ENCODE results near the gene MGLL.

MGLL gene

GRCh38 chr3:127652246-127652995 lies 169.9 kb downstream of the MGLL start:
- Mint-ChIP-seq H3K27ac (no peak overlapping the region), H3K27me3 (no peaks in the 10 kb centered on the region)
- DNase-seq, result peak; percentile 44

GRCh38 chr3:127651516-127652172 lies 170.7 kb downstream of the MGLL start:
- Mint-ChIP-seq H3K4me1 (no peaks in the 10 kb centered on the region), H3K4me3 (no peak overlapping the region), H3K27me3 (no peaks in the 10 kb centered on the region), H3K27ac (no peak overlapping the region), H3K36me3 (ENCODE audit: low read depth) (no peaks in the 10 kb centered on the region), H3K9me3 (no peaks in the 10 kb centered on the region)
- DNase-seq (no peak), ATAC-seq (no peak)

More at GRCh38 chr3:127652246-127652995, 169.9 kb downstream of the MGLL start:
- Mint-ChIP-seq H3K4me3 (no peak overlapping the region), H3K36me3 (ENCODE audit: low read depth) (no peaks in the 10 kb centered on the region), H3K4me1 (no peaks in the 10 kb centered on the region), H3K9me3 (no peaks in the 10 kb centered on the region)
- ATAC-seq, result peak; percentile 68

GRCh38 chr3:127650236-127650635 lies 172.1 kb downstream of the MGLL start:
- Mint-ChIP-seq H3K4me1 (no peaks in the 10 kb centered on the region), H3K9me3 (no peaks in the 10 kb centered on the region), H3K4me3 (no peak overlapping the region), H3K27me3 (no peaks in the 10 kb centered on the region), H3K27ac (no peak overlapping the region), H3K36me3 (ENCODE audit: low read depth) (no peaks in the 10 kb centered on the region)
- DNase-seq (no peak), ATAC-seq (no peak)

- DNase-seq (no peak), ATAC-seq (no peak)
- Mint-ChIP-seq H3K4me1 (no peaks in the 10 kb centered on the region), H3K4me3 (no peak overlapping the region), H3K9me3 (no peaks in the 10 kb centered on the region), H3K27me3 (no peaks in the 10 kb centered on the region), H3K27ac (no peak overlapping the region), H3K36me3 (ENCODE audit: low read depth) (no peaks in the 10 kb centered on the region)
These were observed 174.5 kb downstream of the MGLL start for GRCh38 chr3:127647845-127648204.

GRCh38 chr3:127647166-127647844 lies 175.0 kb downstream of the MGLL start:
- Mint-ChIP-seq H3K4me3 (no peak overlapping the region), H3K27me3 (no peaks in the 10 kb centered on the region), H3K4me1 (no peaks in the 10 kb centered on the region), H3K9me3 (no peaks in the 10 kb centered on the region), H3K27ac (no peak overlapping the region), H3K36me3 (ENCODE audit: low read depth) (no peaks in the 10 kb centered on the region)
- no peak for DNase-seq
- ATAC-seq, result no peak

GRCh38 chr3:127646501-127647046 lies 175.7 kb downstream of the MGLL start:
- DNase-seq (no peak), ATAC-seq (no peak)
- Mint-ChIP-seq H3K27ac (no peak overlapping the region), H3K4me1 (no peaks in the 10 kb centered on the region), H3K4me3 (no peak overlapping the region), H3K27me3 (no peaks in the 10 kb centered on the region), H3K36me3 (ENCODE audit: low read depth) (no peaks in the 10 kb centered on the region), H3K9me3 (no peaks in the 10 kb centered on the region)

GRCh38 chr3:127645371-127646015 lies 176.8 kb downstream of the MGLL start:
- no peaks in the 10 kb centered on the region for H3K27me3 Mint-ChIP-seq
- DNase-seq (no peak), ATAC-seq (no peak)
- H3K36me3 Mint-ChIP-seq (ENCODE audit: low read depth), result no peaks in the 10 kb centered on the region
- H3K4me3 Mint-ChIP-seq, result no peak overlapping the region
- no peaks in the 10 kb centered on the region for H3K4me1 Mint-ChIP-seq
- H3K9me3 Mint-ChIP-seq, result no peaks in the 10 kb centered on the region
- H3K27ac Mint-ChIP-seq, result no peak overlapping the region

- Mint-ChIP-seq H3K4me1 (no peaks in the 10 kb centered on the region), H3K27me3 (no peaks in the 10 kb centered on the region), H3K4me3 (no peak overlapping the region), H3K36me3 (ENCODE audit: low read depth) (no peaks in the 10 kb centered on the region), H3K27ac (no peak overlapping the region), H3K9me3 (no peaks in the 10 kb centered on the region)
- ATAC-seq (no peak), DNase-seq (no peak)
These were observed 177.5 kb downstream of the MGLL start for GRCh38 chr3:127644641-127645370.

GRCh38 chr3:127640042-127640355 lies 182.3 kb downstream of the MGLL start:
- Mint-ChIP-seq H3K27me3 (no peaks in the 10 kb centered on the region), H3K4me3 (no peak overlapping the region), H3K4me1 (peaks cover 9% of the 10 kb centered on the region), H3K9me3 (no peaks in the 10 kb centered on the region), H3K27ac (no peak overlapping the region), H3K36me3 (ENCODE audit: low read depth) (no peaks in the 10 kb centered on the region)
- ATAC-seq (no peak), DNase-seq (no peak)

- no peak overlapping the region for H3K4me3 Mint-ChIP-seq
- no peaks in the 10 kb centered on the region for H3K9me3 Mint-ChIP-seq
- peaks cover 9% of the 10 kb centered on the region for H3K4me1 Mint-ChIP-seq
- no peak overlapping the region for H3K27ac Mint-ChIP-seq
- no peak for DNase-seq
- no peaks in the 10 kb centered on the region for H3K36me3 Mint-ChIP-seq (ENCODE audit: low read depth)
- H3K27me3 Mint-ChIP-seq, result peaks cover 2% of the 10 kb centered on the region
- ATAC-seq, result no peak
These were observed 182.9 kb downstream of the MGLL start for GRCh38 chr3:127639173-127640041.

Measured in activated naive CD8-positive, alpha-beta T cell treated with anti-CD3 and anti-CD28 coated beads, Interleukin-2, amount 50 U/mL, for 24 hours (primary cell).